H1 (cell line): ENCODE results near the gene RRAD. TPM values are rescaled to one million over a fixed set of nuclear protein-coding genes. Genes with fewer than 3 reads are reported as not detected.
A peak's percentile ranks its signal among the peaks of the same experiment; 100 is the strongest.

ENCODE experiments used
- CTCF ChIA-PET: fragments of 300-600 bp; sonication (Branson Sonifier 250); formaldehyde crosslinking; loops from one replicate; lab custom pipeline; 2021; ENCODE audit not compliant: partially characterized antibody; lab: Charles Lee
- POLR2A ChIA-PET: fragments of 300-600 bp; sonication (Branson Sonifier 250); formaldehyde crosslinking; loops from one replicate; lab custom pipeline; 2021; ENCODE audit warnings: inconsistent platforms; ENCODE audit not compliant: partially characterized antibody; lab: Charles Lee
- DNase-seq, 2 experiments: peaks; one replicate each; pipeline versions ENCODE4 v3.0.0 to v3.0.0-alpha.2; 2010 to 2022; ENCODE audit warnings: low spot score in 2 of 2, low read depth in 1 of 2, mixed read lengths in 1 of 2
- FAIRE-seq: peaks from 2 replicates; lab custom pipeline; 2011; peaks lifted over from hg19 to GRCh38; lab: Jason Lieb, UNC
- H2AFZ ChIP-seq: 2 replicates; pipeline ENCODE4 v1.8.1; 2012; ENCODE audit warnings: low read length, inconsistent platforms
- H2AK5ac ChIP-seq: 2 replicates; pipeline ENCODE4 v1.6.1; 2013; ENCODE audit warnings: low read depth, low read length
- H2BK120ac ChIP-seq: replicated peaks from 2 replicates; pipeline ENCODE3; 2013; ENCODE audit warnings: low read depth, low read length, inconsistent platforms
- H2BK12ac ChIP-seq: 2 replicates; pipeline ENCODE4 v1.6.1; 2013; ENCODE audit warnings: low read depth, low read length
- H2BK15ac ChIP-seq: 2 replicates; pipeline ENCODE4 v1.6.1; 2013; ENCODE audit warnings: low read length
- H2BK20ac ChIP-seq: 2 replicates; pipeline ENCODE4 v1.6.1; 2013; ENCODE audit warnings: low read length
- H2BK5ac ChIP-seq: 2 replicates; pipeline ENCODE4 v1.6.1; 2013; ENCODE audit warnings: low read depth, low read length
- H3K14ac ChIP-seq: 2 replicates; pipeline ENCODE4 v1.6.1; 2013; ENCODE audit warnings: inconsistent platforms; ENCODE audit not compliant: insufficient read length
- H3K18ac ChIP-seq: 2 replicates; pipeline ENCODE4 v1.6.1; 2013; ENCODE audit warnings: low read length; ENCODE audit errors: extremely low read depth
- H3K23ac ChIP-seq: 2 replicates; pipeline ENCODE4 v1.6.1; 2013; ENCODE audit warnings: inconsistent platforms; ENCODE audit not compliant: insufficient read length
- H3K23me2 ChIP-seq: 2 replicates; pipeline ENCODE4 v1.6.1; 2013; ENCODE audit warnings: low read depth, low read length
- H3K27ac ChIP-seq: 2 replicates; pipeline ENCODE4 v1.6.1; 2011; ENCODE audit warnings: low read depth, low read length, inconsistent platforms
- H3K27me3 ChIP-seq, 4 experiments: replicated peaks in 1 of 4; 1 replicate in 1 of 4; 2 replicates in 3 of 4; pipeline versions ENCODE4 v1.6.1 to v1.8.1; 2011 to 2013; ENCODE audit warnings: low read length in 3 of 4, mild to moderate bottlenecking in 3 of 4, inconsistent platforms in 2 of 4, mixed read lengths in 2 of 4, moderate library complexity in 1 of 4; ENCODE audit not compliant: control insufficient read depth in 3 of 4, insufficient read depth in 3 of 4; ENCODE audit errors: extremely low read depth in 1 of 4
- H3K36me3 ChIP-seq, 4 experiments: 2 replicates each; pipeline versions ENCODE4 v1.6.1 to v1.8.1; 2011 to 2013; ENCODE audit warnings: mild to moderate bottlenecking in 4 of 4, low read length in 3 of 4, moderate library complexity in 2 of 4, control low read depth in 1 of 4, inconsistent platforms in 1 of 4; ENCODE audit not compliant: insufficient read depth in 4 of 4, control insufficient read depth in 2 of 4
- H3K4ac ChIP-seq: replicated peaks from 2 replicates; pipeline ENCODE3; 2013; ENCODE audit warnings: low read length, low read depth, mixed read lengths, inconsistent platforms; ENCODE audit not compliant: insufficient read length
- H3K4me1 ChIP-seq, 4 experiments: replicated peaks in 1 of 4; 1 replicate in 1 of 4; 2 replicates in 3 of 4; pipeline versions ENCODE4 v1.6.1 to v1.8.1; 2011 to 2013; ENCODE audit warnings: low read length in 3 of 4, inconsistent platforms in 2 of 4, mixed read lengths in 1 of 4; ENCODE audit not compliant: insufficient read depth in 4 of 4, control insufficient read depth in 3 of 4
- H3K4me2 ChIP-seq, 2 experiments: 2 replicates each; pipeline versions ENCODE4 v1.6.1 to v1.8.1; 2011 to 2013; ENCODE audit warnings: low read depth in 2 of 2, low read length in 2 of 2, control low read depth in 1 of 2, inconsistent platforms in 1 of 2, mild to moderate bottlenecking in 1 of 2; ENCODE audit not compliant: insufficient read depth in 1 of 2
- H3K4me3 ChIP-seq, 4 experiments: fragments of 200-600, 300-600 bp in 1 of 4; sonication (generic), shearing (Covaris generic), sonication (Bioruptor Twin) in 1 of 4; 2 replicates each; pipeline versions ENCODE4 v1.5.1 to v1.8.1; 2011 to 2016; ENCODE audit warnings: low read length in 4 of 4, low read depth in 3 of 4, control low read depth in 2 of 4, inconsistent platforms in 2 of 4, mild to moderate bottlenecking in 2 of 4, mixed read lengths in 1 of 4, moderate library complexity in 1 of 4; ENCODE audit not compliant: insufficient read depth in 2 of 4; ENCODE audit errors: extremely low read depth in 1 of 4
- H3K56ac ChIP-seq: replicated peaks from 2 replicates; pipeline ENCODE3; 2013; ENCODE audit warnings: low read depth, mild to moderate bottlenecking, mixed read lengths, low read length, inconsistent platforms; ENCODE audit not compliant: insufficient read length
- H3K79me1 ChIP-seq: 2 replicates; pipeline ENCODE4 v1.6.1; 2013; ENCODE audit warnings: low read depth, low read length, control low read depth
- H3K79me2 ChIP-seq, 2 experiments: 2 replicates each; pipeline versions ENCODE4 v1.6.1 to v1.8.1; 2012 to 2013; ENCODE audit warnings: low read length in 2 of 2, mild to moderate bottlenecking in 2 of 2, inconsistent platforms in 1 of 2; ENCODE audit not compliant: insufficient read depth in 2 of 2, control insufficient read depth in 1 of 2
- H3K9ac ChIP-seq, 4 experiments: replicated peaks in 1 of 4; 1 replicate in 1 of 4; 2 replicates in 3 of 4; pipeline versions ENCODE4 v1.6.1 to v1.8.1; 2011 to 2013; ENCODE audit warnings: low read depth in 3 of 4, low read length in 3 of 4, control low read depth in 2 of 4, mild to moderate bottlenecking in 2 of 4, moderate library complexity in 2 of 4, inconsistent platforms in 1 of 4; ENCODE audit errors: extremely low read depth in 1 of 4
- H3K9me3 ChIP-seq, 2 experiments: 2 replicates each; pipeline versions ENCODE4 v1.6.1 to v1.8.1; 2012 to 2013; ENCODE audit warnings: mild to moderate bottlenecking in 2 of 2, moderate library complexity in 2 of 2, control low read depth in 1 of 2, inconsistent platforms in 1 of 2, low read depth in 1 of 2, low read length in 1 of 2, mixed read lengths in 1 of 2; ENCODE audit not compliant: insufficient read depth in 2 of 2
- H4K20me1 ChIP-seq, 2 experiments: replicated peaks in 1 of 2; 2 replicates each; pipeline versions ENCODE3 to v1.8.1; 2011 to 2013; ENCODE audit warnings: inconsistent platforms in 2 of 2, low read length in 2 of 2, mild to moderate bottlenecking in 1 of 2; ENCODE audit not compliant: insufficient read depth in 2 of 2, control insufficient read depth in 1 of 2
- H4K5ac ChIP-seq: 2 replicates; pipeline ENCODE4 v1.6.1; 2013; ENCODE audit warnings: low read length, low read depth, mixed read lengths, inconsistent platforms; ENCODE audit not compliant: insufficient read length
- H4K8ac ChIP-seq: 2 replicates; pipeline ENCODE4 v1.8.0; 2013; ENCODE audit warnings: mild to moderate bottlenecking, moderate library complexity, low read length, inconsistent platforms; ENCODE audit not compliant: insufficient read depth; ENCODE audit errors: extremely low read depth
- H4K91ac ChIP-seq: replicated peaks from 2 replicates; pipeline ENCODE3; 2013; ENCODE audit warnings: low read length, mixed read lengths, inconsistent platforms; ENCODE audit not compliant: insufficient read length
- ASH2L ChIP-seq: fragments of 200-600, 300-600 bp; sonication (generic); IDR thresholded peaks from one replicate; pipeline ENCODE4 v1.7.1; 2017; ENCODE audit warnings: low read length
- BCL11A ChIP-seq, 2 experiments: IDR thresholded peaks; one replicate each; pipeline ENCODE4 v1.6.1; 2011; ENCODE audit warnings: low read depth in 2 of 2, low read length in 2 of 2, mild to moderate bottlenecking in 2 of 2
- BRCA1 ChIP-seq: IDR thresholded peaks from 2 replicates; pipeline ENCODE4 v1.6.1; 2012; ENCODE audit warnings: low read depth, low read length, improper control_type of control experiment
- CTBP2 ChIP-seq: IDR thresholded peaks from 2 replicates; pipeline ENCODE4 v1.7.0; 2011; ENCODE audit warnings: borderline replicate concordance, mild to moderate bottlenecking, moderate library complexity, mixed read lengths, low read length; ENCODE audit not compliant: insufficient read depth, insufficient read length
- EZH2 ChIP-seq: fragments of 200-600 bp; sonication (generic); IDR thresholded peaks from 2 replicates; pipeline ENCODE4 v1.7.1; 2012; ENCODE audit warnings: low read depth, mild to moderate bottlenecking, moderate library complexity, low read length, inconsistent platforms; ENCODE audit not compliant: severe bottlenecking
- HDAC6 ChIP-seq: IDR thresholded peaks from one replicate; pipeline ENCODE4 v1.7.1; 2012; ENCODE audit warnings: low read depth, mild to moderate bottlenecking, inconsistent platforms, low read length, moderate library complexity
- KDM5A ChIP-seq: fragments of 200-600 bp; IDR thresholded peaks from 2 replicates; pipeline ENCODE4 v1.7.1; 2012; ENCODE audit warnings: mild to moderate bottlenecking, low read length, inconsistent platforms, mixed read lengths
- PHF8 ChIP-seq: fragments of 200-600 bp; sonication (generic); conservative IDR thresholded peaks from 2 replicates; pipeline ENCODE4 v1.7.1; 2012; ENCODE audit warnings: low read depth, mild to moderate bottlenecking, inconsistent platforms, low read length, moderate library complexity
- RAD21 ChIP-seq, 2 experiments: IDR thresholded peaks in 1 of 2; conservative IDR thresholded peaks in 1 of 2; 2 replicates each; pipeline ENCODE4 v1.6.1; 2011; ENCODE audit warnings: low read depth in 2 of 2, low read length in 2 of 2, improper control_type of control experiment in 1 of 2, inconsistent platforms in 1 of 2, mild to moderate bottlenecking in 1 of 2, moderate library complexity in 1 of 2
- SP2 ChIP-seq: IDR thresholded peaks from 2 replicates; pipeline ENCODE4 v1.6.1; 2012; ENCODE audit warnings: mild to moderate bottlenecking, low read length, inconsistent platforms
- SP4 ChIP-seq: IDR thresholded peaks from 2 replicates; pipeline ENCODE4 v1.6.1; 2012; ENCODE audit warnings: low read length, inconsistent platforms
- YY1 ChIP-seq: IDR thresholded peaks from 2 replicates; pipeline ENCODE4 v1.6.1; 2011; ENCODE audit warnings: low read depth, mild to moderate bottlenecking, low read length
- WGBS, 2 experiments: shearing (Covaris generic) in 1 of 2; methylation state at CpG; one replicate each; pipeline versions ENCODE4 v1.1.6 to v1.1.7; 2013 to 2015; ENCODE audit warnings: low lambda C conversion rate in 2 of 2, mixed read lengths in 2 of 2, inconsistent platforms in 1 of 2, low coverage in 1 of 2, missing lambda C conversion rate in 1 of 2; ENCODE audit not compliant: insufficient replicate concordance in 2 of 2, insufficient coverage in 1 of 2, insufficient read length in 1 of 2; ENCODE audit errors: extremely low coverage in 1 of 2, missing lambda C conversion rate in 1 of 2; 5-methylcytosine and 5-hydroxymethylcytosine counted together
- polyA plus RNA-seq, 7 experiments: library from polyadenylated mRNA; depleted of rRNA in 3 of 7; stranded (reverse) in 5 of 7; unstranded in 2 of 7; fragments of >200 nt in 5 of 7; fragments of 200-250 nt in 2 of 7; gene quantifications; 1 replicate in 5 of 7; 2 replicates in 1 of 7; 4 replicates in 1 of 7; pipeline versions ENCODE4 v1.2.1 to v1.2.3, GENCODE V29; 2011 to 2013; ENCODE audit warnings: missing spikeins in 2 of 7, mixed read lengths in 2 of 7
- total RNA-seq: library from RNA; stranded (reverse); fragmentation: NEBNext Ultra II Directional; extraction: Animal tissue kit (Norgen Biotek cat#: 25700); gene quantifications from 2 replicates; pipeline ENCODE4 v1.2.1, GENCODE V29; 2021

The RRAD gene
- total and polyA plus RNA-seq, 2 of the 8 experiments (the other 6 are each of a cell fraction or from before 2014, with no cell fraction given), result 0.17 TPM; not detected in 1

- H3K4me1 ChIP-seq, result peaks cover 0 to 8% (median 3%) of the 10 kb centered on the region in 4 experiments; a peak in 4 of 7 replicates
- no peak overlapping the region for H3K27ac ChIP-seq
- DNase-seq, result peak; percentile 34 to 75
- H3K36me3 ChIP-seq, result peaks cover 0 to 3% (median under 1%) of the 10 kb centered on the region in 4 experiments; a peak in 3 of 8 replicates
- no peak overlapping the region for H3K9ac ChIP-seq
- no peak overlapping the region for H3K4me3 ChIP-seq
- H4K5ac ChIP-seq, result no peak overlapping the region
- H4K91ac ChIP-seq, result no peak overlapping the region
- no peaks in the 10 kb centered on the region for H3K79me1 ChIP-seq
- peak overlapping the region; percentile 18; the same call in 1 of the 2 replicates for H4K8ac ChIP-seq
- no peak overlapping the region for H3K18ac ChIP-seq
- no peak overlapping the region for H2AFZ ChIP-seq
- H3K9me3 ChIP-seq, result no peaks in the 10 kb centered on the region
- H2BK12ac ChIP-seq, result no peak overlapping the region
- ChIA-PET POLR2A (interaction anchor here (0.7 to 1.4 kb wide), 4 partner anchors 15 to 35 kb away, joined by 3 to 7 read pairs (median 4); no protein-coding TSS in a partner anchor), CTCF (interaction anchor here (0.6 to 27.5 kb wide), 18 partner anchors 9 to 357 kb away, joined by 3 to 1009 read pairs (median 4); partner anchors contain the start of genes CDH16, CES3, NAE1 and PDP2)
- H2BK15ac ChIP-seq, result 0 out of 2 replicates have a peak overlapping the region, but pooled peaks have one; percentile 63
- no peak overlapping the region for H3K56ac ChIP-seq
- H2BK120ac ChIP-seq, result no peak overlapping the region
- 71% methylated on average over 10 of the region's 10 CpGs; no CpG with 5 or more reads in 1 of the 2 experiments for WGBS, 2 experiments
- H3K23me2 ChIP-seq, result peaks cover 6% of the 10 kb centered on the region; the same call in 1 of the 2 replicates
- FAIRE-seq, result no peak
- peaks cover 2% of the 10 kb centered on the region in 2 experiments for H4K20me1 ChIP-seq
- peak overlapping the region; percentile 73; the same call in 1 of the 2 replicates for H2BK5ac ChIP-seq
- no peak overlapping the region for H3K4me2 ChIP-seq
- no peak overlapping the region; the same call in 1 of the 2 replicates for H2AK5ac ChIP-seq
- H2BK20ac ChIP-seq, result no peak overlapping the region
- no peak overlapping the region for H3K23ac ChIP-seq
- H3K79me2 ChIP-seq, result no peaks in the 10 kb centered on the region; a peak in 1 of 4 replicates
- H3K14ac ChIP-seq, result no peak overlapping the region
- no peak overlapping the region for H3K4ac ChIP-seq
- peaks cover 12 to 35% (median 30%) of the 10 kb centered on the region in 4 experiments; a peak in 6 of 7 replicates for H3K27me3 ChIP-seq
- no peak for TF ChIP-seq KDM5A
- TF ChIP-seq SP2, result no peak
- no peak for TF ChIP-seq BCL11A (IDR thresholded peaks at IDR 0.05; ENCODE audit: low read depth in 2 of 2, low read length in 2 of 2)
- no peak for TF ChIP-seq HDAC6
- TF ChIP-seq YY1, result no peak
- peak; percentile 72 to 75 for TF ChIP-seq RAD21 (IDR thresholded peaks at IDR 0.05 in 1 of 2, conservative IDR thresholded peaks at IDR 0.05 in 1 of 2; ENCODE audit: low read depth in 2 of 2, low read length in 2 of 2)
- TF ChIP-seq BRCA1, result no peak
- no peak for TF ChIP-seq ASH2L
- TF ChIP-seq EZH2, result no peak
- TF ChIP-seq CTBP2, result no peak
- no peak for TF ChIP-seq SP4
- TF ChIP-seq PHF8, result no peak
These were observed 3.5 kb upstream of the RRAD start for GRCh38 chr16:66928702-66929388.
